ENCODE data around the gene TMPRSS6.
A peak's percentile ranks its signal among the peaks of the same experiment; 100 is the strongest.

GRCh38 chr22:37077802-37078448 is 31.6 kb downstream of the TMPRSS6 start:
- TF ChIP-seq CTCF (IDR thresholded peaks at IDR 0.05) (peak; percentile 87 to 99 (median 94)), POLR2A (IDR thresholded peaks at IDR 0.05) (no peak)

Data from transverse colon (tissue), 3 donors.